WTC11 (cell line): ENCODE measurements around the gene FAM89A.

Source experiments
- CREB1 ChIP-seq: sonication (generic); formaldehyde crosslinking; IDR thresholded peaks from 2 replicates; pipeline ENCODE4 v1.8.0; 2023; ENCODE audit warnings: mild to moderate bottlenecking, missing genetic modification reagents
- ESRRA ChIP-seq: sonication (generic); formaldehyde crosslinking; IDR thresholded peaks from 2 replicates; pipeline ENCODE4 v1.8.1; 2022; ENCODE audit warnings: mild to moderate bottlenecking, missing genetic modification reagents, borderline replicate concordance
- FOXJ3 ChIP-seq: sonication (generic); formaldehyde crosslinking; IDR thresholded peaks from 2 replicates; pipeline ENCODE4 v1.9.0; 2021; ENCODE audit warnings: missing genetic modification reagents, mild to moderate bottlenecking, borderline replicate concordance
- FOXK1 ChIP-seq: sonication (generic); formaldehyde crosslinking; IDR thresholded peaks from 2 replicates; pipeline ENCODE4 v1.8.0; 2022; ENCODE audit warnings: mild to moderate bottlenecking, moderate library complexity, missing genetic modification reagents
- TEAD1 ChIP-seq: sonication (generic); formaldehyde crosslinking; IDR thresholded peaks from 2 replicates; pipeline ENCODE4 v1.8.0; 2022; ENCODE audit warnings: mild to moderate bottlenecking, missing genetic modification reagents
- TF ChIP-seq, protein P1 (sequence below): sonication (generic); formaldehyde crosslinking; IDR thresholded peaks from 2 replicates; pipeline ENCODE4 v1.8.0; 2022; ENCODE audit warnings: mild to moderate bottlenecking, missing genetic modification reagents
- TF ChIP-seq, protein P2 (sequence below): fragments of 200-600 bp; IDR thresholded peaks from 2 replicates; pipeline ENCODE4 v1.8.0; 2022; ENCODE audit warnings: antibody characterized with exemption
- TF ChIP-seq, protein P3 (sequence below): sonication (generic); formaldehyde crosslinking; IDR thresholded peaks from 2 replicates; pipeline ENCODE4 v1.8.1; 2023; ENCODE audit warnings: mild to moderate bottlenecking, missing genetic modification reagents, moderate library complexity
- TF ChIP-seq, protein P4 (sequence below): sonication (generic); formaldehyde crosslinking; IDR thresholded peaks from 2 replicates; pipeline ENCODE4 v1.8.1; 2023; ENCODE audit warnings: mild to moderate bottlenecking, moderate library complexity, missing genetic modification reagents
- TF ChIP-seq, protein P5 (sequence below): sonication (generic); formaldehyde crosslinking; IDR thresholded peaks from 2 replicates; pipeline ENCODE4 v1.8.1; 2023; ENCODE audit warnings: mild to moderate bottlenecking, missing genetic modification reagents

DNA sequence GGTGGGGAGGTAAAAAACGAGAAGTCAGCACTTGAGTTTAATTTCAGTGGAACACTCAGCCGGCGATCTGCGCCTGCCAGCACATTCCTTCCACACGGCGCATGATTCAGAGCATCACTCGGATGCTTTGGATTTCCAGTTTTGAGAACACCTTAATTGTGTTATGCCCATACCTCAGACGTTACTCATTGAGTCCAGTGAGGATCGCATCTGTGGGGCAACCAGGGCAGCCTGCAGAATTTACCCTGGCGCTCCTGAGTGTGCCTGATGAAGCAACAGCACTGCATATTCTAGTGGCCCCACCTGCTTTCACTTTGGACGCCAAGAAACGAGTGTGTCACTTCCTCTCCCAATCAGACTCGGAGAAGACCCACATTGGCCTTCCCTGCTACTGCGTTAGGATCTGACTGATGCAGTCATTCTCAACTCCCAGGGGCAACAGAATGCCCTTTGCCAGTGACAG is 19.9 kb downstream of the FAM89A start:
- TF ChIP-seq, protein P1, sequence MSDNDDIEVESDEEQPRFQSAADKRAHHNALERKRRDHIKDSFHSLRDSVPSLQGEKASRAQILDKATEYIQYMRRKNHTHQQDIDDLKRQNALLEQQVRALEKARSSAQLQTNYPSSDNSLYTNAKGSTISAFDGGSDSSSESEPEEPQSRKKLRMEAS = no peak
- TF ChIP-seq, protein P2, sequence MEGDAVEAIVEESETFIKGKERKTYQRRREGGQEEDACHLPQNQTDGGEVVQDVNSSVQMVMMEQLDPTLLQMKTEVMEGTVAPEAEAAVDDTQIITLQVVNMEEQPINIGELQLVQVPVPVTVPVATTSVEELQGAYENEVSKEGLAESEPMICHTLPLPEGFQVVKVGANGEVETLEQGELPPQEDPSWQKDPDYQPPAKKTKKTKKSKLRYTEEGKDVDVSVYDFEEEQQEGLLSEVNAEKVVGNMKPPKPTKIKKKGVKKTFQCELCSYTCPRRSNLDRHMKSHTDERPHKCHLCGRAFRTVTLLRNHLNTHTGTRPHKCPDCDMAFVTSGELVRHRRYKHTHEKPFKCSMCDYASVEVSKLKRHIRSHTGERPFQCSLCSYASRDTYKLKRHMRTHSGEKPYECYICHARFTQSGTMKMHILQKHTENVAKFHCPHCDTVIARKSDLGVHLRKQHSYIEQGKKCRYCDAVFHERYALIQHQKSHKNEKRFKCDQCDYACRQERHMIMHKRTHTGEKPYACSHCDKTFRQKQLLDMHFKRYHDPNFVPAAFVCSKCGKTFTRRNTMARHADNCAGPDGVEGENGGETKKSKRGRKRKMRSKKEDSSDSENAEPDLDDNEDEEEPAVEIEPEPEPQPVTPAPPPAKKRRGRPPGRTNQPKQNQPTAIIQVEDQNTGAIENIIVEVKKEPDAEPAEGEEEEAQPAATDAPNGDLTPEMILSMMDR = no peak
- no peak for TF ChIP-seq ESRRA
- TF ChIP-seq, protein P3, sequence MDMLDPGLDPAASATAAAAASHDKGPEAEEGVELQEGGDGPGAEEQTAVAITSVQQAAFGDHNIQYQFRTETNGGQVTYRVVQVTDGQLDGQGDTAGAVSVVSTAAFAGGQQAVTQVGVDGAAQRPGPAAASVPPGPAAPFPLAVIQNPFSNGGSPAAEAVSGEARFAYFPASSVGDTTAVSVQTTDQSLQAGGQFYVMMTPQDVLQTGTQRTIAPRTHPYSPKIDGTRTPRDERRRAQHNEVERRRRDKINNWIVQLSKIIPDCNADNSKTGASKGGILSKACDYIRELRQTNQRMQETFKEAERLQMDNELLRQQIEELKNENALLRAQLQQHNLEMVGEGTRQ (CRISPR knock-in tag) = no peak
- no peak for TF ChIP-seq FOXJ3 (CRISPR knock-in tag)
- no peak for TF ChIP-seq TEAD1
- TF ChIP-seq CREB1 (CRISPR knock-in tag) = no peak
- TF ChIP-seq, protein P4, sequence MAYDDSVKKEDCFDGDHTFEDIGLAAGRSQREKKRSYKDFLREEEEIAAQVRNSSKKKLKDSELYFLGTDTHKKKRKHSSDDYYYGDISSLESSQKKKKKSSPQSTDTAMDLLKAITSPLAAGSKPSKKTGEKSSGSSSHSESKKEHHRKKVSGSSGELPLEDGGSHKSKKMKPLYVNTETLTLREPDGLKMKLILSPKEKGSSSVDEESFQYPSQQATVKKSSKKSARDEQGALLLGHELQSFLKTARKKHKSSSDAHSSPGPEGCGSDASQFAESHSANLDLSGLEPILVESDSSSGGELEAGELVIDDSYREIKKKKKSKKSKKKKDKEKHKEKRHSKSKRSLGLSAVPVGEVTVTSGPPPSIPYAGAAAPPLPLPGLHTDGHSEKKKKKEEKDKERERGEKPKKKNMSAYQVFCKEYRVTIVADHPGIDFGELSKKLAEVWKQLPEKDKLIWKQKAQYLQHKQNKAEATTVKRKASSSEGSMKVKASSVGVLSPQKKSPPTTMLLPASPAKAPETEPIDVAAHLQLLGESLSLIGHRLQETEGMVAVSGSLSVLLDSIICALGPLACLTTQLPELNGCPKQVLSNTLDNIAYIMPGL (CRISPR knock-in tag) = no peak
- no peak for TF ChIP-seq FOXK1
- TF ChIP-seq, protein P5, sequence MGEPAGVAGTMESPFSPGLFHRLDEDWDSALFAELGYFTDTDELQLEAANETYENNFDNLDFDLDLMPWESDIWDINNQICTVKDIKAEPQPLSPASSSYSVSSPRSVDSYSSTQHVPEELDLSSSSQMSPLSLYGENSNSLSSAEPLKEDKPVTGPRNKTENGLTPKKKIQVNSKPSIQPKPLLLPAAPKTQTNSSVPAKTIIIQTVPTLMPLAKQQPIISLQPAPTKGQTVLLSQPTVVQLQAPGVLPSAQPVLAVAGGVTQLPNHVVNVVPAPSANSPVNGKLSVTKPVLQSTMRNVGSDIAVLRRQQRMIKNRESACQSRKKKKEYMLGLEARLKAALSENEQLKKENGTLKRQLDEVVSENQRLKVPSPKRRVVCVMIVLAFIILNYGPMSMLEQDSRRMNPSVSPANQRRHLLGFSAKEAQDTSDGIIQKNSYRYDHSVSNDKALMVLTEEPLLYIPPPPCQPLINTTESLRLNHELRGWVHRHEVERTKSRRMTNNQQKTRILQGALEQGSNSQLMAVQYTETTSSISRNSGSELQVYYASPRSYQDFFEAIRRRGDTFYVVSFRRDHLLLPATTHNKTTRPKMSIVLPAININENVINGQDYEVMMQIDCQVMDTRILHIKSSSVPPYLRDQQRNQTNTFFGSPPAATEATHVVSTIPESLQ (CRISPR knock-in tag) = no peak
